ENCODE measurements around the gene AQP2.

DNA sequence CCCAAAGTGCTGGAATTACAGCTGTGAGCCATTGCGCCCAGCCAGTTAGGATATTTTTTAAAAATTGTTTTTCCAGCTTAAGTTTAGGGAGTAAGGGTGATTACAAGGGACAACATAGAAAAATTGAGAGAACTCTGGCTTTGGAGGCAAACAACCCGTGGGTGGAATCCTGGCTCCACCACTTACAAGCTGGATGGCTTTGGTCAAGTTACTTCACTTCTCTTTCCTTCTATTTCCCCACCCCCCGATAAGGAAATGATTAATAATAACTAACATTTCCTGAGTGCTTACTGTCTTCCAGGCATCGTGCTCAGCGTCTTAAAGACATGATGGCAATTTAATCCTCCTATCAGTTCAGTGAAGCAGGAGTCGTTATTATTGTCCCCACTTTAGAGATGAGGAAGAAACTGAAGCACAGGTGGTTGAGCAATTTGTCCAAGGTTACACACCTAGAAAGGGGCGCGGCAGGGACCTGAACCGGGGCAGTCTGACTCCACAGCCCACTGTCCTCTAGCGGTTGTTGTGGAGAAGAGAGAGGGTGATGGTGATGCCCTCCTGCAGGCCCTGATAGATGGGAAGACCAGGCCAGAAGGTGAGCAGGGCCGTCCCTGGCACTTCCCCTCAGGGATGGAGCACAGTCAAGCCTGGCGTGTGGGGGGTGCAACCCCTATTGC, 30.2 kb upstream of the AQP2 start:
- TF ChIP-seq, protein P1, sequence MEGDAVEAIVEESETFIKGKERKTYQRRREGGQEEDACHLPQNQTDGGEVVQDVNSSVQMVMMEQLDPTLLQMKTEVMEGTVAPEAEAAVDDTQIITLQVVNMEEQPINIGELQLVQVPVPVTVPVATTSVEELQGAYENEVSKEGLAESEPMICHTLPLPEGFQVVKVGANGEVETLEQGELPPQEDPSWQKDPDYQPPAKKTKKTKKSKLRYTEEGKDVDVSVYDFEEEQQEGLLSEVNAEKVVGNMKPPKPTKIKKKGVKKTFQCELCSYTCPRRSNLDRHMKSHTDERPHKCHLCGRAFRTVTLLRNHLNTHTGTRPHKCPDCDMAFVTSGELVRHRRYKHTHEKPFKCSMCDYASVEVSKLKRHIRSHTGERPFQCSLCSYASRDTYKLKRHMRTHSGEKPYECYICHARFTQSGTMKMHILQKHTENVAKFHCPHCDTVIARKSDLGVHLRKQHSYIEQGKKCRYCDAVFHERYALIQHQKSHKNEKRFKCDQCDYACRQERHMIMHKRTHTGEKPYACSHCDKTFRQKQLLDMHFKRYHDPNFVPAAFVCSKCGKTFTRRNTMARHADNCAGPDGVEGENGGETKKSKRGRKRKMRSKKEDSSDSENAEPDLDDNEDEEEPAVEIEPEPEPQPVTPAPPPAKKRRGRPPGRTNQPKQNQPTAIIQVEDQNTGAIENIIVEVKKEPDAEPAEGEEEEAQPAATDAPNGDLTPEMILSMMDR (tag by site-specific recombination; IDR thresholded peaks at IDR 0.05) = no peak
- TF ChIP-seq, protein P2, sequence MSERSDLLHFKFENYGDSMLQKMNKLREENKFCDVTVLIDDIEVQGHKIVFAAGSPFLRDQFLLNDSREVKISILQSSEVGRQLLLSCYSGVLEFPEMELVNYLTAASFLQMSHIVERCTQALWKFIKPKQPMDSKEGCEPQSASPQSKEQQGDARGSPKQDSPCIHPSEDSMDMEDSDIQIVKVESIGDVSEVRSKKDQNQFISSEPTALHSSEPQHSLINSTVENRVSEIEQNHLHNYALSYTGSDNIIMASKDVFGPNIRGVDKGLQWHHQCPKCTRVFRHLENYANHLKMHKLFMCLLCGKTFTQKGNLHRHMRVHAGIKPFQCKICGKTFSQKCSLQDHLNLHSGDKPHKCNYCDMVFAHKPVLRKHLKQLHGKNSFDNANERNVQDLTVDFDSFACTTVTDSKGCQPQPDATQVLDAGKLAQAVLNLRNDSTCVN (tag by site-specific recombination; optimal IDR thresholded peaks at IDR 0.05) = no peak
- TF ChIP-seq MZF1 (tag by site-specific recombination; IDR thresholded peaks at IDR 0.05; ENCODE audit: borderline replicate concordance) = no peak
- no peak for TF ChIP-seq ZNF132 (tag by site-specific recombination; IDR thresholded peaks at IDR 0.05; ENCODE audit: borderline replicate concordance)
- no peak for TF ChIP-seq ZNF274 (IDR thresholded peaks at IDR 0.05; ENCODE audit: low read length)
- no peak for TF ChIP-seq ZNF274 (tag by site-specific recombination; IDR thresholded peaks at IDR 0.05; ENCODE audit: borderline replicate concordance)
